ENCODE results near the gene NAGA. TPM values are rescaled to one million over a fixed set of nuclear protein-coding genes. Genes with fewer than 3 reads are reported as not detected.

The NAGA gene
- total and polyA plus RNA-seq, 5 experiments from 2014 or later, result 7.8 to 11.2 (median 9.1) TPM

DNA sequence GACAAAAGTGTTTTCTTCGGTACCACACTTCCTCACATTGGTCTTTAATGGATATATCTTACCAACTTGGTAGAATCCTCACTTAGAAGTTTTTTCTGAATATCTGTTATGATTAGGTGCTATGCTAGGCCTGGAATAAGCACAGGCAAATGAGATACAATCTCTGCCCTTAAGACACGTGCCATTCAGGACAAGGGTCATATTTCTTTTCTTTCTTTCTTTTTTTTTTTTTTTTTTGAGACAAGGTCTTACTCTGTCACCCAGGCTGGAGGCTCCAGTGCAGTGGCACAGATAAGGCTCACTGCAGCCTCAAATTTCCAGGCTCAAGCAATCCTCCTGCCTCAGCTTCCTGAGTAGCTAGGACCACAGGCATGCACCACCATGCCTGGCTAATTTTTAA is 49.0 kb downstream of the NAGA start:
- ATAC-seq (no peak), DNase-seq (no peak)
- H3K9me3 Mint-ChIP-seq, result no peaks in the 10 kb centered on the region
- peaks cover 4 to 18% (median 9%) of the 10 kb centered on the region in 5 donors for H3K27me3 Mint-ChIP-seq
- H3K4me3 Mint-ChIP-seq, result no peak overlapping the region
- H3K27ac Mint-ChIP-seq, result no peak overlapping the region
- POLR2A ChIA-PET, result no interaction called here
- no peaks in the 10 kb centered on the region for H3K36me3 Mint-ChIP-seq
- peaks cover 0 to 14% (median 4%) of the 10 kb centered on the region in 4 donors for H3K4me1 Mint-ChIP-seq

- Mint-ChIP-seq H3K27me3 (peaks cover 4 to 30% (median 13%) of the 10 kb centered on the region in 5 donors), H3K4me1 (peaks cover 0 to 9% (median 4%) of the 10 kb centered on the region in 4 donors), H3K4me3 (no peak overlapping the region), H3K36me3 (peaks cover 0 to 2% (median 0%) of the 10 kb centered on the region in 3 donors), H3K27ac (peak overlapping the region in 1 of 10 donors; percentile 29), H3K9me3 (peaks cover 0 to 3% (median 0%) of the 10 kb centered on the region in 9 donors)
- DNase-seq, result no peak
- POLR2A ChIA-PET, result no interaction called here
- ATAC-seq, result no peak
Observed at GRCh38 chr22:42018224-42018623, 52.4 kb downstream of the NAGA start.

DNA sequence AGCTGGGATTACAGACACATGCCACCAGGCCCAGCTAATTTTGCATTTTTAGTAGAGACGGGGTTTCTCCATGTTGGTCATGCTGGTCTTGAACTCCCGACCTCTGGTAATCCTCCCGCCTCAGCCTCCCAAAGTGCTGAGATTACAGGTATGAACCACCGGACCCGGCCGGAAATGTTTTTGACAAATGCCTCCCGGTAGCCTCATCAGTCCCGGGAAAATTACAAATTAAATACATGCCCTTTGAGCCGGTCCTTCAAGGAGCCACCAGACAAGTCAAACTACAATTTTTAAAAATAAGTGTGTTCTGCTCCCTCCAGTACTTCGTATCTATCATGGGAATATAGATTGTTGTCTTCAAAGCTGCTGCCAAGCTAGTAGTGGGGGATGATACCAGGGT is 54.5 kb downstream of the NAGA start:
- Mint-ChIP-seq H3K4me1 (no peaks in the 10 kb centered on the region), H3K27me3 (peaks cover 4 to 30% (median 13%) of the 10 kb centered on the region in 5 donors), H3K36me3 (peaks cover 0 to 5% (median 0%) of the 10 kb centered on the region in 3 donors), H3K9me3 (peaks cover 0 to 14% (median 3%) of the 10 kb centered on the region in 9 donors), H3K27ac (no peak overlapping the region), H3K4me3 (no peak overlapping the region)
- ATAC-seq (no peak), DNase-seq (no peak)
- POLR2A ChIA-PET, result no interaction called here

DNA sequence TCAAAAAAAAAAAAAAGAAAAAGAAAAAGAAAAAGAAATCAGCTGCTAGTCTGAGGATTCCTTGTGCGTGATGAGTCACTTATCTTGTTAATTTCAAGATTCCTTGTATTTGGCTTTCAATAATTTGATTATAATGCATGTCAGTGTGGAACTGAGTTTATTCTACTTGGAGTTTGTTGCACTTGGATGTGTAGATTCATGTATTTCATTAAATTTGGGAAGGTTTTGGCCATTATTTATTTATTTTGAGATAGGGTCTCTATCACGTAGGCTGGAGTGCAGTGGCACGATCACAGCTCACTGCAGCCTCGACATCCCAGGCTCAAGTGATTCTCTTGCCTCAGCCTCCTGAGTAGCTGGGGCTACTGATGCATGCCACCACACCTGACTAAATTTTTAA is 57.2 kb downstream of the NAGA start:
- peaks cover 0 to 35% (median 11%) of the 10 kb centered on the region in 9 donors for H3K9me3 Mint-ChIP-seq
- peaks cover 10 to 30% (median 16%) of the 10 kb centered on the region in 5 donors for H3K27me3 Mint-ChIP-seq
- POLR2A ChIA-PET, result no interaction called here
- peaks cover 0 to 15% (median 12%) of the 10 kb centered on the region in 3 donors for H3K36me3 Mint-ChIP-seq
- ATAC-seq (no peak), DNase-seq (no peak)
- no peak overlapping the region for H3K4me3 Mint-ChIP-seq
- H3K27ac Mint-ChIP-seq, result no peak overlapping the region
- H3K4me1 Mint-ChIP-seq, result no peaks in the 10 kb centered on the region

DNA sequence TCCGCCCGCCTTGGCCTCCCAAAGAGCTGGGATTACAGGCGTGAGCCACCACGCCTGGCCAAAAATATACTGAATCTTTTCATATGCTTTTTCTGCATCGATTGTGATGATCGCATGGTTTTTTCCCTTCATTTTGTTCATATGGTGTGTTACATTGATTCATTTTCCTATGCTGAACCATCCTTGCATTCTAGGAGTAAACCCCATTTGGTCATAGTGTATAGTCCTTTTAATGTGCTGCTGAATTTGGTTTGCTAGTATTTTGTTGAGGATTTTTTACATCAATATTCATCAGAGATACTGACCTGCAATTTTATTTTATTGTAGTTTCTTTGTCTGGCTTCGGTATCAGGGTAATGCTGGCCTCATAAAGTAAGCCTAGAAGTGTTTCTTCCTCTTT is 59.8 kb downstream of the NAGA start:
- peaks cover 3 to 16% (median 6%) of the 10 kb centered on the region in 5 donors for H3K27me3 Mint-ChIP-seq
- POLR2A ChIA-PET, result no interaction called here
- H3K4me3 Mint-ChIP-seq, result no peak overlapping the region
- H3K27ac Mint-ChIP-seq, result no peak overlapping the region
- DNase-seq (no peak), ATAC-seq (no peak)
- H3K4me1 Mint-ChIP-seq, result no peaks in the 10 kb centered on the region
- H3K9me3 Mint-ChIP-seq, result peaks cover 0 to 50% (median 12%) of the 10 kb centered on the region in 9 donors
- H3K36me3 Mint-ChIP-seq, result peaks cover 0 to 13% (median 12%) of the 10 kb centered on the region in 3 donors

Other genes starting within 250 kb of the NAGA start
- gene SREBF2, start 237.7 kb downstream of the NAGA start, total RNA-seq, result 100 to 1,000 TPM; 106 TPM
- gene SREBF2, start 237.7 kb downstream of the NAGA start, polyA plus RNA-seq, result 10 to 100 TPM; 16.3 to 21.9 (median 18.2) TPM
- under 1 TPM in 1 of 2 experiments, not detected in 1; 0.44 TPM for gene SHISA8, start 155.7 kb downstream of the NAGA start, total RNA-seq
- gene SHISA8, start 155.7 kb downstream of the NAGA start, polyA plus RNA-seq, result not detected
- 10 to 100 TPM; 16.8 to 18.3 TPM for gene TNFRSF13C, start 144.0 kb downstream of the NAGA start, total RNA-seq
- under 1 TPM; 0.29 to 0.82 (median 0.56) TPM for gene TNFRSF13C, start 144.0 kb downstream of the NAGA start, polyA plus RNA-seq
- gene CENPM, start 123.7 kb downstream of the NAGA start, total RNA-seq, result 1 to 10 TPM; 3.2 to 3.6 TPM
- gene CENPM, start 123.7 kb downstream of the NAGA start, polyA plus RNA-seq, result 1 to 10 TPM; 2.1 to 7.2 (median 2.3) TPM
- gene SEPTIN3, start 101.4 kb downstream of the NAGA start, total RNA-seq, result under 1 TPM in 1 of 2 experiments, not detected in 1; 0.18 TPM
- not detected for gene SEPTIN3, start 101.4 kb downstream of the NAGA start, polyA plus RNA-seq
- 1 to 10 TPM; 4.5 to 4.6 TPM for gene WBP2NL, start 72.0 kb downstream of the NAGA start, total RNA-seq
- gene WBP2NL, start 72.0 kb downstream of the NAGA start, polyA plus RNA-seq, result 1 to 10 TPM in 1 of 3 donors, under 1 TPM in 2; 0.25 to 1.4 (median 0.57) TPM
- gene PHETA2, start 3.4 kb upstream of the NAGA start, total RNA-seq, result 1 to 10 TPM in 1 of 2 experiments, under 1 TPM in 1; 0.74 to 1.6 TPM
- under 1 TPM; 0.08 to 0.17 (median 0.13) TPM for gene PHETA2, start 3.4 kb upstream of the NAGA start, polyA plus RNA-seq
- gene SMDT1, start 8.9 kb upstream of the NAGA start, total RNA-seq, result 10 to 100 TPM; 86.6 to 99.9 TPM
- gene SMDT1, start 8.9 kb upstream of the NAGA start, polyA plus RNA-seq, result 100 to 1,000 TPM; 152 to 294 (median 179) TPM
- gene NDUFA6, start 20.0 kb upstream of the NAGA start, total RNA-seq, result 10 to 100 TPM; 41.0 to 41.1 TPM
- 100 to 1,000 TPM; 106 to 137 (median 115) TPM for gene NDUFA6, start 20.0 kb upstream of the NAGA start, polyA plus RNA-seq
- 1 to 10 TPM; 9.2 to 9.6 TPM for gene CYP2D6, start 60.0 kb upstream of the NAGA start, total RNA-seq
- gene CYP2D6, start 60.0 kb upstream of the NAGA start, polyA plus RNA-seq, result under 1 TPM in 1 of 3 donors, not detected in 2; 0.12 TPM
- 100 to 1,000 TPM in 1 of 2 experiments, 10 to 100 TPM in 1; 98.2 to 109 TPM for gene TCF20, start 199.8 kb upstream of the NAGA start, total RNA-seq
- 1 to 10 TPM; 1.3 to 3.4 (median 2.4) TPM for gene TCF20, start 199.8 kb upstream of the NAGA start, polyA plus RNA-seq

All from naive thymus-derived CD8-positive, alpha-beta T cell (primary cell).